NCI-H526 (cell line): ENCODE data around the gene UBE2E2.

Experiments used
- DNase-seq, 2 experiments: peaks; one replicate each; lab custom pipeline; 2025; lab: John Stamatoyannopoulos, UW

UBE2E2 gene

DNA sequence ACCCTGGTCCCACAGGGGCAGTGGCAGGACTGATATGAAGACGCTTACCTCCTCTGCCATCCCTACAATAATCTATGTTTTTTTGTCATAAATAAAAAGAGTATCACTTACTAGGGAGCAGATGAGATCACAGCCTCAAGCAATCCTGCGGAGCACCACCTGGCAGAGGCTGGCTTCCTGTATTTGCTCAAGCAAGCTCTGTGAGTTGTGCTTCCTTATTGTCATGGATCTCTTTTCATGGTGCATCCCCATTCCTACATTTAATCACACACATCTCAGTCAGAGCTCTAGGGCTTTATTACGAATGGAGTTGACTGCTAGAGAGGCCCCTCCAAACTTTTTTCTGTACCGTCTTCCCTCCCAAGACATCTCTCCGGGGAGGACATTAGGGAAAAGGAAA is 186.0 kb downstream of the UBE2E2 start:
- DNase-seq = peak; percentile 12 to 45

DNA sequence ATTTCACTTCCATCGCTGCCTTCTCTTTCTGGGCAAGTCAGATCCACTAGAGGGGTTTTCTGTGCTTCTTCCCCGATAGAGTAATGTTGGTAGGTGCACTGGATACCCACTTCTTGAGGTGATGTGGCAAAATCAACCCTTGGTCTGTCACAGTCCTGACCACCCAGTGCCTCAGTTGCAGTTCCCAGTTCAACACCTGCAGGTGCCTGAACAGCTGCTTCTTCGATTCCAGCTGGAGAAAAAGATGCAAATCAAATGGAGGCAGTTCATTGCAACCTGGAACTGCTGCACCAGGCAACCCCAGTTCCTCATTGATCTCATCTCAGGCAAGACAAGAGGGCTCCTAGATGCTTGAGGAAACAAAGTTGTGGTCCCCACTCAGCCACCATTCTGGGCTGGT is 186.6 kb downstream of the UBE2E2 start:
- DNase-seq = peak; percentile 10 to 53

DNA sequence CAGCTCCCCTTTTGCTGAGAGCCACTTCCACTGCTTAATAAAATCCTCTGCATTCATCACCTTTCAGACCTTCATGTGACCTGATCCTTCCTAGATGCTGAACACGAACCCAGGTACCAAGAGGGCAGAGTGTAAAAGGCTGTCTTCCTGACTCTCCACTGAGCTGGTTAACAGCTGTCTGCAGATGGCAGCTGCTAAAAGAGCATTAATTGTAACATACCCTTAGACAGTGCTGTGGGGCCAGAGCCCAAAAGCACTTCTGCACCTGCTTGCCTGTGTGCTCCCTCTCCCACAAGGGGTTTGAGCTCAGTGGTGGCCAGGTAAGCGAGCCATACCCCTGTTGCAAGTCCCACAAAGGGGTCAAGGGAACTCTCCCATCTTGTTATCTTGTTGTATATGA is 187.3 kb downstream of the UBE2E2 start:
- no peak for DNase-seq

DNA sequence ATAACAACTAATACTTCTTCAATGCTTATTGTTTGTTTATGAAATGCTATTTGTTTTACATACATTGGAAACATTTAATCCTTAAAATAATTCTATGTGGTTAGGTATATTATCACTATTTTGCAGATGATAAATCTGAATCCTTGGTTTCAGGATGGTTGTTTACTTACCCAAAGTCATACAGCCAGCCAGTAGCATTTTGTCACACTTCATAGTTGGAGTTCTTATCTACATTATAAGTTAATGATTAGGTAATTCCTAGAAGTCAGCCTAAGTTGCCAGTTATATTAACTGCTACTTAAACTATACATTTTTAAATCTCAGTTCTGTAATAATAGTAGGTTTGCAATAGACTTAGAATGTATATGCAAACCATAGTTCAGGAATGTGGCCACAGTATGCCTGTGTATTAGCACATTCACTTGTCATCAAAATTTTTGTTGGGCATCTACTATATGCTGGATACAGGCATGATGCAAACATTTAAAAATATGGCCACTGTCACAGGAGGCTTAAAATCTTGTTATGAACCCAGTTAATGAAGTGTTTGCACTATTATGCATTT is 187.9 kb downstream of the UBE2E2 start:
- DNase-seq = no peak

DNA sequence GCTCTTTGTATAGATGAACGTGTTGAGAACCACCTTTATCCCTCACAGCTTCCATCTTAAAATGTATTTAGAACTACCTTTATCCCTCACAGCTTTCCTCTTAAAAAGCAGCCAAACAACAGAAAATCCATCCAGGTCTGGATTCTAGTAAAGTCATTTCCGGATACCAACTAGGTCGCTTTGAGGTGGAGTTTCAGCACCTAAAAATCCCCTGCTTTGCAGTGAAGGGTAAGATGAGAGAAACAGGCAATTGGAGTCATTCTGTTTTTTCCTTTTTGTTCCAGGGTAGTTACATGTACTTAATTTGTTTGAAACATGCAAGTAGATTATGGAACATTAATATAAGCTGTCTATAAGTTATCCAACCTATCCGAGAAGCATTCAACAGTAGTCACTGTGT is 192.0 kb downstream of the UBE2E2 start:
- DNase-seq = no peak

DNA sequence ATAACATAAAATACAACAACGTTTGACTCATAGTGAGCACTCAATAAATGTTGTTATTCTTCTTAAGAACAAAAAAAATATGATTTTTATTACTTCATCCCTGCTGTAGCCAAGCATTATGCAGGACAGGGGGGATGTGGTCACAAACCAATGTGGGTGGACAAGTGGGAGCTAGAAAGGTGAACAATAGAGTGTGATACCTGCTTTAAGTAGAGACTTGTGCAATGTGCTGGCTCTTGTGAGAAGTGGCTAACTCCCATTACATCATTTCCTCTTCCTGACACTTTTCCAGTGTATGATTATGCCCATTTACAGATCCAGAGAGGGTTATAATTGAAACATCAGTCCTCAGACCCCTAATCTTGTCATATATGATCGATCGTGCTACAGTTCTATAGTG is 193.6 kb downstream of the UBE2E2 start:
- DNase-seq = no peak

DNA sequence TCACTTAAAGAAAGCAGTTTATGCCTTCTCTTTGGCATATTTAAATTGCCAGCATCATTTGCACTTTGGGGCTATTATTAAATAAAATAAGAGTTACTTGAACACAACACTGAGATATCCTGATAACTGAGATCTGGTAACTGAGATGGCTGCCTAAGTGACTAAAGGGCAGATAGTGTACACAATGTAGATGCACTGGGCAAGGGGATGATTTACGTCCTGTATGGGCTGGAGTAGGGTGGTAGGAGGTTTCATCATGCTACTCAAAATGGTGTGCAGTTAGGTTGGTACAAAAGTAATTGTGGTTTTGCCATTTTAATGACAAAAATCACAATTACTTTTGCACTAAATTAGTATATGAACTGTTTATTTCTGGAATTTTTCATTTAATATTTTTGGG is 196.1 kb downstream of the UBE2E2 start:
- DNase-seq = no peak

DNA sequence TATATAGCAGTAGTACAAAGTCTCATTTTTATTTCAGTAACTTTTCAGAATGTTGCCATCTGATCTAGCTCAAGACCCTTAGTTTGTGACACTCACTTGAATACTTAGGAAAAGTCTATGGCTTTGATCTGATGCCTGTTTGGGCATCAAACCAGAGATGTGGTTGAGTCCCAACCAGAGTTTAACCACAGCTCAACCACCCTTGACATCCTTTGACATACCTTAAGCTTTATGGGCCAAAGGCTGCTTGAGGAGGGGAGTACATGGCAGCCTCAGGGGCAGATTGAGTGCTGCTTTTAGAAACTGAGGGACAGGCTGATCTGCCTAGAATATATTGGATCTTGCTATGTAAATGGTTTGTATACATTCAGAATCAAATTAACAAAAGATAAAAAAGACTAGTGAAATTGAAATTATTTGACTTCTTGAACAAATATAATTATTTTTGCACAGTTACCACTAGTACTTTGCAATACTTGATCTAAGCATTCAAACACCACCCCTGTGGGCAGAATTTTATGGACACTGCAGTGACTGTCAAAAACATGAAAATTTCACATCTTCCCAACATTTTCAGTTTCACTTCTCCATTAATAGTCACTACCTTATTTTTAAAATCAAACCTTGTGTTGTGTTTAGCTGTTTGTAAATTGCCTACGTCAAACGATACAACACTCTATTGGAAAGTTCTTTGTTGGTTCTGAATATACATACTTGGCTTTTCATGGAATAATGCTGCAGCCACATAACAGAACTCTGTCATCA is 199.8 kb downstream of the UBE2E2 start:
- DNase-seq = no peak

DNA sequence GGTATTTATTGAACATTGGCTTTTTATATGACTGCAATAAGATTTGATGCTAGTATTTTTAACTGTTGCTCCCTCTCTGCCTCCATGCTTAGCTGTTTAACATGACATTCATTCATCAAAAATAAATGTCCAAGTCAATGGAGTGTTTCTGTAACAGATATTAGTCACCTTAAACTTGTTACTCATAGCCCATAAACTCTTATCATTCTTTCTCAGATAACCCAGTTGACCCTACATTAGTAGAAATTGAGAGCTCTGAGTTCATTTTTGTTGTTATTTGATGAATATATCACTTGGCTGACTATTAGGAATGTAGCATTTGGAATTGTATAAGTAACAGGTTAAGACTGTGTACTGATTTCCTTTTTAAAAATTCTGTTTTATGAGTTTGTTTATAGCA is 201.1 kb downstream of the UBE2E2 start:
- DNase-seq = no peak

DNA sequence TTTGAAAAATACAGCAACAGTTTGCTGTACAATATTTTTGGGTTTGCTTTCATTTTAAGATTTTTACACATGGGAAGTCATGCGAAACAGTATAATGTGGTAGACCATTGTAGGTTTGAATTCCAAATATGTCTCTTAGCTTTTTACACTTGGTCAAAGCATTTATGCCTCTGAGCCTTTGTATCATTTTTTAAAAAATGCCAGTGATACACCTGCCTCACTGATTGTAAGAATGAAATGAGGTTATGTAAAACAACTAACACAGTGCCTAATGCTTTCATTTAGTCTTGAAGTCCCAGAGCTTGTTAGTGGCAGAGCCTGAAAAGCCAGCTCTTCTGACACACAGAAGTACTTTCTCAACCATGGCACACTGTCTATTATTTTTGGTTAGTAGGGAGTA is 202.0 kb downstream of the UBE2E2 start:
- DNase-seq = peak in 1 of 2 experiments; percentile 10

DNA sequence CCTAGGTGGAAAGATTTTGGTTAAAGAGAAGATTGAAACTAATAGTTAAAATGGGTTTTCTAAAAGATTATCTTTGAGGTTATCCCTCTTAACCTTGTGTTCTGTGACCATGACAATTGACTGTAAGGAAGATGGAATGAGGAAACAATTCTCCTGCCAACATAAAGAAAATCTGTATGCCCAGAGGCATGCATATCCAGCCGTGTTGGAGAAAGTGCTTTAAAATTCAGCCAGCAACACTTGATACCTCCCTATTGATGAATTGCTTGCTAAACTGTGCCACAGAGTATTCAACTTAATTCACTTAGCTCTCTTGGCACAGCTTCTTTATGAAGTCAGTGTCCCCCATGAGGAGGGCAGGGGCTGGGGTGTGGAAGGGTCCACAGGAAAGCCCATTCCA is 203.5 kb downstream of the UBE2E2 start:
- no peak for DNase-seq

DNA sequence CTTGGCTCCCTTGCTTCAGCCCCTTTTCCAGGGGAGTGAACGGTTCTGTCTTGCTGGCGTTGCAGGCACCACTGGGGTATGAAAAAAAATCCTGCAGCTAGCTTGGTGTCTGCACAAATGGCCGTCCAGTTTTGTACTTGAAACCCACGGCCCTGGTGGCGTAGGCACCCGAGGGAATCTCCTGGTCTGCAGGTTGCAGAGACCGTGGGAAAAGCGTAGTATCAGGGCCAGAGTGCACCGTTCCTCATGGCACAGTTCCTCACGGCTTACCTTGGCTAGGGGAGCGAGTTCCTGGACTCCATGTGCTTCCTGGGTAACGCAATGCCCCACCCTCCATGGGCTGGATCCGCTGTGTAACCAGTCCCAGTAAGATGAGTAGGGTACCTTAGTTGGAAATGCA is 214.9 kb downstream of the UBE2E2 start:
- DNase-seq = no peak

DNA sequence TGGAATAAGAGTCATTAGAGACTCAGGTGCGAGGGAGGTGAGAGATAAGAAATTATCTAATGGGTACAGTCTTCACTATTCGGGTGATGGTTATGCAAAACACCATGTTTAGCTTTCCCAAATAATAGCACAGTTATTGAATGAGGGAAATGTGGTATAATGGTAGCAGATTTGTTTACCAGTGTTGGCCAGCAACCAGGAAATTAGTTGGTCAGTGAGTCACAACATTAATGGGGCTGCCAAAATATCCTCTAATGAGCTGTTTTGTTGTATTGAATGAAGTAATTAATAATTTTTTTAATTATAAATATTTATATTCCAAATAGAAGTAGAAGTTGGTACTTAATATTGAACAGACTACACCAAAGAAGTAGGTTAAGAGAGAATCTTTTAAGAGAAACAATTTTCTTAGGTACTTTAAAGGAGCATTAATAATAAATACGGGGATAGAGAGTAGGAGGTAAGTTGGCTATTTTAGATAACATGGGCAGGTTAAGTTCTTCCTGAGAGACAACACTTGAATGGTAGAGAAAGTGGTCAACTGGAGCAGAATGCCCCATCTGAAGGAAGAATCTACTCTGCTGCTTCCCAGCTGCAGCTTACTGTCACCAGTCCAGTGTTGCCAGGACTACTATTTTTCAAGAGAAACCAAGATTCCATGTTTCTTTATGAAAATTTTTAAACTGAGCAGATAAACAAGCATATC is 218.8 kb downstream of the UBE2E2 start:
- no peak for DNase-seq

DNA sequence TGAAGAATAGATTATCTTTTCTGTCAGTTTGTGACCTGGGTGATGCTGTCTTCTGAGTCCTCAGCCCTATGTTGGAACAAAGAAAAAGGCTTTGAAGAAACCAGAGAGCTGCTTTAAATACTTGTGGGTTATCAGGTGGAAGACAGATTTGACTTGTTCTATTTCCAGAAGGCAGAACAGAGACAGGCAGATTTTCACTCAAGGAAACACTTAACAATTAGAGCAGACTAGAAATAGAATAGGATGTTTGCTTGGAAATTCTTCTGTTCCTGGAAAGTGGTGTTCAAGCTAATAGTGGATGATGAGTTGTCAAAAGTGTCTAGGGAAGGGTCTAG is 219.4 kb downstream of the UBE2E2 start:
- DNase-seq = no peak

DNA sequence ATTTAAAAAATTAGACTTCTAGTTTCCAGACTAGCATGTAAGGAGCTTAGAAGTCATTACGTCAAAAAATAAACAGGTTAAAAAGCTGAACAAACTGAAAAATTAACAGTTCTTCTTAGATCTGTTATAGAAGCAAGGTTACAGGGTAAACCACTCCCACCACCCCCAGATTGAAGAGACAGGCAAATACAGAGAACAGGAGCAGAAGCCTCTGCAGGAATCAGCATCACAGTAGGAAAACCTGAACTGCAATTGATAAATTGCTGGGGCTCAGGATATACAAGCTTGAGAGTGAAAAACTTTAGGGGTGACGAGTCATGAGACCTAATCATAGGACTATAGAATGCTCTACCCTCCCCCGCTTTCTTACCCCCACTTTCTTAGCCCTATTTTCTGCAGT is 222.3 kb downstream of the UBE2E2 start:
- no peak for DNase-seq

DNA sequence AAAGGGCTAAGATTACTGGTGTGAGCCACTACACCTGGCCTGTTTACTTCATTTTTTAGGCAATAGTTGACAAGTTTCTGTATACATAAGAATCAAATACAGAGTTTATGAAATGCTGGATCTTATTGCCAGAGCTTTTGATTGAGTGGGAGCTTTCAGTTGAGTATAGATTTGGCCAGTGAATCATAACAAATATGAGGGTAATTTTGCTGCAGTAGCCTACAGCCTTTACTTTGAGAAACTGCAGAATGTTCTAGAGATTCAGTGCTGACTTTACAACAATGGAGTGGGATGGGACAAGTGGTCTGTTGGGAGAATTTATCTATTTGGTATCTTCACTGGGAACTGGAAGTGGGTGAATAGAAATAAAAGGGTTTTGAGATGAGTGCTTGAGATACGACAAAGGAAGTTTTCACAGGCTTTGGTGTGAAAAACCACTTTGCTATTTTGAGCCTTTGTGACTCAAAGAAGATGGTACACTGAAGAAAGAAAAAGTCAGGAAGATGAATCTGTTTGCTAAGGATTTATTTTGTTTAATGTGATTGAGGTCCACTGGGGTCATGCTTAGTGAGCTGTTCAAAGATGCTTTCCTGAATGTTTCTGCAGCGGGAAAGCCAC is 227.8 kb downstream of the UBE2E2 start:
- no peak for DNase-seq

DNA sequence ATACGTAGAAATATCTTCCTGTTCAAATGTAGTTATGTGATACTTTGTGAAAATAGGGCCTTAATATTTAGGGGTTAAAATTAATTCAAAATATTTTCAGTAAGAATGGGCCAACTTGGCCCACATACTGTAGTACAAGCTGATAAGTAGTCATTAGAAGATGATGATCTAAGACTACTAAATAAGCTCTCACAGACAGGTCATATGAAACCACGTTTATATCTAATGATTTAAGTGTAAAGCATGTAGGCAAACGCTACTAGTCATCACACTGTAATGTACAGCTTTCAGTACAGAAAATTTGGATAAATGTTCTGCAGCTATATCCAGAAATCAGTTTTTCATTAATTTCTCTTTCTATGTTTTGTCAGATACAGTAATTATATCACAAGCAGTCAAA is 228.6 kb downstream of the UBE2E2 start:
- DNase-seq = no peak

DNA sequence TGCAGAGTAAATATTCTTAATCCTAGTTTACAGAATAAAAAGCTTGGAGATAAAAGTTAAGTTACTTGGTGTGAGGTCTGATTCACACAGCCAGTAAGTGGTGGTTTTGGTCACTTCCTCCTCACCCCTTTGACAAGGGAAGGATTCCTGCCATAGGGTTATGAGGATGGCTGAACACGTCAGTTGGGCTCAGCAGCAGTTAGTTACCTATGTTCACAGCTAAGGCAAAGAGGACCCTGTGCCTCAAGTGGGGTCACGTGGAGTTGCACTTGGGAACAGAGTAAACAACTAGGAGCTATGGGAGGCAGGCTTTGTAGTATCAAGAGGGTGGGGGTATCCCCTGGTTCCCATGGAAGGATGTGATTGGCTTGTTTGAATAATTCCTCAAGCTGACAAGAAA is 232.2 kb downstream of the UBE2E2 start:
- no peak for DNase-seq

DNA sequence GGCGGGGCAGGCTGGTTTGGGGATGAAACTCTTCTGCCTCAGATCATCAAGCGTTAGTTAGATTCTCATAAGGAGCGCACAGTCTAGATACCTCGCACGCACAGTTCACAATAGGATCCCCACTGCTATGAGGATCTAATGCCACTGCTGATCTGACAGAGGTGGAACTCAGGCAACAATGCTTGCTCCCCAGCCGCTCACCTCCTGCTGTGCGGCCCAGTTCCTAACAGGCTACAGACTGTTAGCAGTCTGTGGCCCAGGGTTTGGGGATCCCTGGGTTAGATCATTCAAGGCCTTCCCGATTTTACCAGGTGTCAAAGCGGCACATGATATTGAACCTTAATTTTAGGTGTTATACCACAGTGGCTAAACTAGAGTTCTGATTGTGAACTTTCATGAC is 232.8 kb downstream of the UBE2E2 start:
- no peak for DNase-seq

DNA sequence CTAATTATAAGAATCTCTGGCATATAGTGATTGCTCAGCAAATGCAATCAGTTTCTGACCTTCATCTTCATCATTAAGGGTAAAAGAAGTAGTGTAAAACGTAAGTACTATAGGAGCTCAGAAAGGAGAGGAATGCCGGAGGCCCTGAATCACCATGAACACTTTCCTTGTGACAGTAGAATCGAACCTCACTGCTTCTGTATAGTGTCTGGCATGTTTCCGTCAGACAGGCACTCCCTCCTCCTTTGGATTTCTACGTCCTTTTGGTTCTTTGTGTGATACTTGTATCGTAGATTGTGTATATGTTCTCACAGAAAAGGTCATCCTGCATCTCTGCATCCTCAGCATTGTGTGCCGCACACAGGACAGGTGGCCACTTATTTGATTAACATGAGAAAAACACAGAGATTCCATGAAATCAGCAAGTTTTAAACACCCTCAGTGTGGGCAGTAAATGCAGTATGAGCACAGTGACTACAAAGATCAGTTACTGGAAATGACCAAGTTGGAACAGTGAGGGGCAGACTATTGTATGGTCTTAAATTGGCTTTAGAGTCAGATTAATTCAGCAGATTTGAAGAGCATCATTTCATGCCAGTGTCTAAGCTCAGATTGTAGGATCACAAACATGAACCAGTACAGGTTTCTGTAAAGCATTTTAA is 234.5 kb downstream of the UBE2E2 start:
- no peak for DNase-seq

DNA sequence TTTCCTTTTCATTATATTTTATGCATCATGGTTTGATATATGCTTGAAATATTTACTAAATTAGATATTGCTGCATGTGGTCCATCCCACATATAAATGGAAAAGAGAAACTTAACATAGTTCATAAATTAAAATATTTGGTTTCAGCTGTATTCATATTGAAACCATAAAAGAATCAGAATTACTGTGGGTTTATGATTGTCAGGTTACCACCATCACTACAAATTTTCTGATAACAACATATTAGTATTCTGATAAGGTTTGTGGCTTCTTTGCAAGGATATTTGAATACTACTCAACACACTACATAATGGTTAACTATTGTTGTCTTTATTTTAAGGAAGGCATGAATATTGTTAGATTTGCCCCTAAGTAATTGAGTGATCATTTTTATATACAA is 235.5 kb downstream of the UBE2E2 start:
- no peak for DNase-seq

DNA sequence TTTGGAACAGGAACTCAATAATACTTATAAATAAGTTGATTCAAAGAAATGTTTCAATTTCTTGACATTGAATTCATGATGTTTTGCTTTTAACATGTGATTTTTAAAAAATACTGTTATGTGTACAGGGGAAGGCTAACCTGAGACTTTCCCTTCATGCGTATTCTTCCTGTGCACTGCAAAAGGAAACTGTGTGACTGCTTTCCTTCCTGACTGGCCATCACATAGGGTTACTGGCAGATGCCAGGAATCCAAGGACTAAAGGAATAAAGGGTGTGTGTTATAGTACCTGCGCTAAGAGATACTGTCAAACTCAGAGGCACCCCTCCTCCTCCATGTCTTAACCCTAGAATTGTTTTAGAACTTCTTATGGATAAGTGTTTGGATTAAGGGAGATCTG is 236.0 kb downstream of the UBE2E2 start:
- DNase-seq = no peak
